Parathyroid adenoma (tissue), 2 donors: Measurements from ENCODE around the gene ARNT2.

Experiments used
- H2AFZ ChIP-seq: fragments of 300-600 bp; sonication (generic); one replicate; pipeline ENCODE4 v1.7.0; 2017; ENCODE audit warnings: antibody characterized with exemption, mild to moderate bottlenecking
- H3K27ac ChIP-seq: fragments of 300-600 bp; sonication (generic); one replicate; pipeline ENCODE4 v1.7.0; 2017
- H3K27me3 ChIP-seq: fragments of 300-600 bp; sonication (generic); one replicate; pipeline ENCODE4 v1.7.0; 2017; ENCODE audit warnings: low read length; ENCODE audit not compliant: control insufficient read depth, insufficient read depth
- H3K36me3 ChIP-seq: fragments of 300-600 bp; sonication (generic); one replicate; pipeline ENCODE4 v1.7.0; 2017; ENCODE audit warnings: low read length; ENCODE audit not compliant: control insufficient read depth, insufficient read depth
- H3K4me1 ChIP-seq: fragments of 300-600 bp; sonication (generic); one replicate; pipeline ENCODE4 v1.7.0; 2017; ENCODE audit warnings: control low read depth
- H3K4me2 ChIP-seq: fragments of 300-600 bp; sonication (generic); one replicate; pipeline ENCODE4 v1.7.0; 2017; ENCODE audit warnings: low read length
- H3K4me3 ChIP-seq: fragments of 300-600 bp; sonication (generic); one replicate; pipeline ENCODE4 v1.7.0; 2017; ENCODE audit warnings: low read depth, low read length
- H3K79me2 ChIP-seq: fragments of 300-600 bp; sonication (generic); one replicate; pipeline ENCODE4 v1.7.0; 2017; ENCODE audit warnings: control low read depth
- H3K9ac ChIP-seq: fragments of 300-600 bp; sonication (generic); one replicate; pipeline ENCODE4 v1.7.0; 2017; ENCODE audit warnings: mild to moderate bottlenecking
- H3K9me3 ChIP-seq: fragments of 300-600 bp; sonication (generic); one replicate; pipeline ENCODE4 v1.7.0; 2017; ENCODE audit warnings: low read length; ENCODE audit not compliant: control insufficient read depth
- TF ChIP-seq, protein P1 (sequence below): fragments of 300-600 bp; sonication (generic); IDR thresholded peaks from one replicate; pipeline ENCODE4 v1.7.0; 2017; ENCODE audit warnings: antibody characterized with exemption, mild to moderate bottlenecking
- donor health status: primary hyperparathyroidism.

The ARNT2 gene

DNA sequence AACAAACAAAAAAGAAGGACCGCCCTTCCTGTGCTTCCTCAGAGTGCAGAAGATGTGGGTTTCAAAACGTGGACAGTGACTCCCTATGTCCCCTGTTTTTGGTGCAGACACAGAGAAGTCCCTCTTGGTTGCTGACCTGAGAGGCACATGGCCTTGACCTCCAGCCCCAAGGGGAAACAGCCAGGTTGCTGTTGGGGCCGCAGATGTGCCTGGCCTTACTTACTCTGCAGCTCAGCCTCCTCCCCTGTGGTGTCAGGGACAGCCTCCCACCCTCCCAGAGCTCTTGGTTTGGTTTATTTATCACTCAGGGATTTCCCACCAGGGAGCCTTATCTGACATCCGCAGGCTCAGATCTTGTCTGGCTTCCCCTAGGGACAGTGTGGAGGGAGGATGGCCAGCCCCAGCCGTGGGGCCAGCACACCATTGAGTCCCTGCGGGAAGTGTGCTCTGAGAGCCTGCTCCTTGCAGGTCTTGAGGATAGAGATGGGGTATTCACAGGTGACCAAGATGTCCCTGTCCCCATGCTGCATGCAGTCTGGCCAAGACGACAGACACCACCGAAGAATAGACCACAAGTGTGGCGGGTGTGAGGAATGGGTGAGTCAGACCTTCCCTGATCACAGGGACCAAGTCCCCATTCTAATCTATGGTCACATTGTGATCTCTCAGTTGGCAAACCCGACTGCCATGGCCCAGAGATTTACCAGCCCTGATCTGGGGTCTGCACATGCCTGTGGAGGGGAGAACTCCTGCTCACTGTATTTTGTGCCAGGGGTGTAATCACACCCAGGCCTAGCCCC lies 156.6 kb downstream of the ARNT2 start:
- Histone ChIP-seq H3K4me3 (no peak overlapping the region), H3K4me1 (no peaks in the 10 kb centered on the region), H3K79me2 (no peaks in the 10 kb centered on the region), H3K27me3 (no peaks in the 10 kb centered on the region), H3K4me2 (no peak overlapping the region), H2AFZ (no peak overlapping the region), H3K9me3 (no peaks in the 10 kb centered on the region), H3K36me3 (no peaks in the 10 kb centered on the region), H3K9ac (no peak overlapping the region), H3K27ac (no peak overlapping the region)
- TF ChIP-seq, protein P1, sequence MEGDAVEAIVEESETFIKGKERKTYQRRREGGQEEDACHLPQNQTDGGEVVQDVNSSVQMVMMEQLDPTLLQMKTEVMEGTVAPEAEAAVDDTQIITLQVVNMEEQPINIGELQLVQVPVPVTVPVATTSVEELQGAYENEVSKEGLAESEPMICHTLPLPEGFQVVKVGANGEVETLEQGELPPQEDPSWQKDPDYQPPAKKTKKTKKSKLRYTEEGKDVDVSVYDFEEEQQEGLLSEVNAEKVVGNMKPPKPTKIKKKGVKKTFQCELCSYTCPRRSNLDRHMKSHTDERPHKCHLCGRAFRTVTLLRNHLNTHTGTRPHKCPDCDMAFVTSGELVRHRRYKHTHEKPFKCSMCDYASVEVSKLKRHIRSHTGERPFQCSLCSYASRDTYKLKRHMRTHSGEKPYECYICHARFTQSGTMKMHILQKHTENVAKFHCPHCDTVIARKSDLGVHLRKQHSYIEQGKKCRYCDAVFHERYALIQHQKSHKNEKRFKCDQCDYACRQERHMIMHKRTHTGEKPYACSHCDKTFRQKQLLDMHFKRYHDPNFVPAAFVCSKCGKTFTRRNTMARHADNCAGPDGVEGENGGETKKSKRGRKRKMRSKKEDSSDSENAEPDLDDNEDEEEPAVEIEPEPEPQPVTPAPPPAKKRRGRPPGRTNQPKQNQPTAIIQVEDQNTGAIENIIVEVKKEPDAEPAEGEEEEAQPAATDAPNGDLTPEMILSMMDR = no peak

DNA sequence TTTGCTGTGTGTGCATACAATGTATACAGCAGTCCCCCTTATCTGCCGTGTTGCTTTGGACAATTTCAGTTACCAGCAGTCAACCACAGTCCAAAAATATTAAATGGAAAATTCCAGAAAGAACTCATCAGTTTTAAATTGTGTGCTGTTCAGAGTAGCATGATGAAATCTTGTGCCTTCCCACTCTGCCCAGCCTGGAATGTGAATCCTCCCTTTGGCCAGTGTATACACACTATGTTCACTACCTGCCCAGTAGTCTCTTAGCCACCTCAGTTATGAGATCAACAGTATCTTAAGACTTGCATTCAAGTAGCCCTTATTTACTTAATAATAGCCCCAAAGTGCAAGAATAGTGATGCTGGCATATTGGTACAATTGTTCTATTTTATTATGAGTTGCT lies 157.3 kb downstream of the ARNT2 start:
- H3K79me2 ChIP-seq = no peaks in the 10 kb centered on the region
- no peaks in the 10 kb centered on the region for H3K36me3 ChIP-seq
- H3K9me3 ChIP-seq = no peaks in the 10 kb centered on the region
- TF ChIP-seq, protein P1 = no peak
- H3K9ac ChIP-seq = no peak overlapping the region
- no peaks in the 10 kb centered on the region for H3K4me1 ChIP-seq
- no peaks in the 10 kb centered on the region for H3K27me3 ChIP-seq
- no peak overlapping the region for H3K4me3 ChIP-seq
- no peak overlapping the region for H3K4me2 ChIP-seq
- H2AFZ ChIP-seq = no peak overlapping the region
- H3K27ac ChIP-seq = no peak overlapping the region

DNA sequence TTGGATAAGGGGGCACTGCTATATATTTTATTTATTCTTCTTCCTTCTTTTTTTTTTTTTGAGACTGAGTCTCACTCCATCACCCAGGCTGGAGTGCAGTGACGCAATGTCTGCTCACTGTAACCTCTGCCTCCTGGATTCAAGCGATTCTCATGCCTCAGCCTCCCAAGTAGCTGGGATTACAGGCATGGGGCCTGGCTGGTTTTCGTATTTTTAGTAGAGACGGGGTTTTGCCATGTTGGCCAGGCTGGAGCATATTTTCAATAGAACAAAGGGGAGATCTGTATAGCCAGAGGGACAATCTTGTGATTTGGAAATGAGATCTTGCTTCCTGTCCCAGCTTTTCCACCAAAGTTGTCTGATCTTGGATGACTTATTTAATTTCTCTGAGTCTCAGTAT lies 157.9 kb downstream of the ARNT2 start:
- no peak overlapping the region for H3K4me3 ChIP-seq
- no peaks in the 10 kb centered on the region for H3K36me3 ChIP-seq

DNA sequence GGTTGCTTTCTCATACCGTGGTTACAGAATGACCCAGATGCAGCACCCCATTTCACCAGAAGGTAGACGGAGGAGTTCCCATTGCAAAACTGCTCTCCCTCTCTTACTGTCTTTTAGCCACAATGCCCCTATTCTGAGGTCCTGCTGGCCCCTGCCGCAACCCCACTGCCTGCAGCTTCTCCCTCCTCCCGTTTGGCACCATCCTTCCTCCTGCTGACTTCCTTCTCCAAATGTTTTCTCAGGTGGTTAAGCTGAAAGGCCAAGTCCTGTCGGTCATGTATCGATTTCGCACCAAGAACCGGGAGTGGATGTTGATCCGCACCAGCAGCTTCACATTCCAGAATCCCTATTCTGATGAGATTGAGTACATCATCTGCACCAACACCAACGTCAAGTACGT lies 158.7 kb downstream of the ARNT2 start:
- H3K4me1 ChIP-seq = no peaks in the 10 kb centered on the region
- no peak overlapping the region for H3K4me2 ChIP-seq
- no peaks in the 10 kb centered on the region for H3K27me3 ChIP-seq
- no peak overlapping the region for H3K27ac ChIP-seq
- no peak overlapping the region for H2AFZ ChIP-seq
- no peak overlapping the region for H3K9ac ChIP-seq
- no peaks in the 10 kb centered on the region for H3K9me3 ChIP-seq
- H3K79me2 ChIP-seq = no peaks in the 10 kb centered on the region
- H3K4me3 ChIP-seq = no peak overlapping the region
- TF ChIP-seq, protein P1 = no peak
- no peaks in the 10 kb centered on the region for H3K36me3 ChIP-seq

More for the DNA sequence above, 157.9 kb downstream of the ARNT2 start:
- TF ChIP-seq, protein P1 = no peak
- Histone ChIP-seq H3K27me3 (no peaks in the 10 kb centered on the region), H3K4me1 (no peaks in the 10 kb centered on the region), H3K4me2 (no peak overlapping the region), H3K9me3 (no peaks in the 10 kb centered on the region), H3K27ac (no peak overlapping the region), H2AFZ (no peak overlapping the region), H3K79me2 (no peaks in the 10 kb centered on the region), H3K9ac (no peak overlapping the region)
